CD4-positive, alpha-beta T cell treated with Interferon alpha-2 for 1 hour (primary cell): ENCODE data around the gene OR2M4.
A peak's percentile ranks its signal among the peaks of the same experiment; 100 is the strongest.
"Not testable (repeated sequence)": the region's sequence is repeated elsewhere in the genome, so short reads cannot be mapped to it uniquely, and the experiment has no call there.

ENCODE experiments used
- DNase-seq, 2 donors: peaks; one replicate each; pipeline ENCODE4 v3.0.0-alpha.2; 2020 to 2022

Gene OR2M4, protein sequence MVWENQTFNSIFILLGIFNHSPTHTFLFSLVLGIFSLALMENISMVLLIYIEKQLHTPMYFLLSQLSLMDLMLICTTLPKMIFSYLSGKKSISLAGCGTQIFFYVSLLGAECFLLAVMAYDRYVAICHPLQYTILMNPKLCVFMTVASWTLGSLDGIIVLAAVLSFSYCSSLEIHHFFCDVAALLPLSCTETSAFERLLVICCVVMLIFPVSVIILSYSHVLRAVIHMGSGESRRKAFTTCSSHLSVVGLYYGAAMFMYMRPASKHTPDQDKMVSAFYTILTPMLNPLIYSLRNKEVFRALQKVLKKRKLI

DNA sequence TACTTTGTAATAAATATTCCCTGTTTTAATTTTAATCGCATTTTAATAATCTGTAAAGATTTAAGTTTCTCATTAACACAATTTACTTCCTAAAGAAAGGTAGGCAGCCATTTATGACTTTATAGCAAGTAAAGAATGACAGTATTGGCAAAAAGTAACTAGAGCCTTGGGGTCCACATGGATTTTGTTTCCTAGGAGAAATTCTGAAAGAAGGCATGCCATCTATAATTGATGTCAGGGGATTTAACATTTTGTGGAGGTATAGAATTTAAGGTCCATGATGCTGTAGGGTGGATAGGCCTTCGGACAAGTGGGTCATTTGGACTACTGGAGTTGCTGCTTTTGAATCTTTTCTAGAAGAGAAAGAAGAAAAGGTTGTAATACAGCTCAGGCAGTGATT lies at the start of gene OR2M4:
OR2M4 (plus strand) TSS at position 301 of the 400 bp plus-strand sequence. CDS start 7,512 bp downstream, outside the sequence.
- DNase-seq, result no peak

DNA sequence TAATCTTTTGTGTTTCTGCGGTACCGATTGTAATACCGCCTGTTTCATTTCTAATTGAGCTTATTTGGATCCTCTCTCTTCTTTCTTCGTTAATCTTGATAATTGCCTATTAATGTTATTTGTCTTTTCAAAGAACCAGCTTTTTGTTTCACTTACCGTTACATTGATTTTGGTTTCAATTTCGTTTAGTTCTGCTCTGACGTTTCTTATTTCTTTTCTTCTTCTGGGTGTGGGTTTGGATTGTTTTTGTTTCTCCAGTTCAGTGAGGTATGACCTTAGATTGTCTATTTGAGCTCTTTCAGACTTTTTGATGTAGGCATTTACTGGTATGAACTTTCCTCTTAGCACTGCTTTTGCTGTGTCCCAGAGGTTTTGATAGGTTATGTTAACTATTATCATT lies 47.2 kb upstream of the OR2M4 start:
- DNase-seq, result no peak

DNA sequence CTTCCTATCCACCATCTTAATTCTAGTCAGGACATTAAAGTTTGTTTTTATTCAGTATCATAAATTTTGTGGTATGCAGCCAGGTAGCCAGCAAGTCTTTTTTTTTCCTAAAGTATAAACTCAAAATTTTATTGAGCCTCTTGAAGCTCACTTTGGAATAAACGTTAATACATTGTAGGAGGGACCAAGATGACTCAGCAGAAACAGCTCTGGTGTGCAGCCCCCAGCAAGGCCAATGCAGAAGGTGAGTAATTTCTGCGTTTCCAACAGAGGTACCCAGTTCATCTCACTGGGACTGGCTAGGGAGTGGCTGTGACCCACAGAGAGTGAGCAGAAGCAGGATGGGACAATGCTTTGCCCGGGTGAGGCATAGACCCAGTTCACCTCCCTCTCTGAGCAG lies 43.9 kb upstream of the OR2M4 start:
- no peak for DNase-seq

DNA sequence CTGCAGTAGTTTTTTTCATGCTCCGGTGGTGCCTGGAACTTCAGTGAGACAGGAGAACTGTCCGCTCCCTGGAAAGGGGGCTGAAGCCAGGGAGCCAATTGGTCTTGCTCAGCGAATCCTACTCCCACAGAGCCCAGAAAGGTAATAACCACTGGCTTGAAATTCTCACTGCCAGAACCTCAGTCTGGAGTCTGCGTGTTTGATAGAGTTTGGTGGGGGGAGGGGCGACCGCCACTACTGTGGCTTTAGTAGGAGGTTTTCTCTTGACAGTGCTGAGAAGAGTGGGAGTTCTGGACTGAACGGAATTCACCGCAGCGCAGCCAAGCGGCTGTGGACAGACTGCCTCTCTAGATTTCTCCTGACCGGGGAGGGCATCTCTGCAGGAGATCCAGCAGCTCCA lies 42.2 kb upstream of the OR2M4 start:
- no peak for DNase-seq

DNA sequence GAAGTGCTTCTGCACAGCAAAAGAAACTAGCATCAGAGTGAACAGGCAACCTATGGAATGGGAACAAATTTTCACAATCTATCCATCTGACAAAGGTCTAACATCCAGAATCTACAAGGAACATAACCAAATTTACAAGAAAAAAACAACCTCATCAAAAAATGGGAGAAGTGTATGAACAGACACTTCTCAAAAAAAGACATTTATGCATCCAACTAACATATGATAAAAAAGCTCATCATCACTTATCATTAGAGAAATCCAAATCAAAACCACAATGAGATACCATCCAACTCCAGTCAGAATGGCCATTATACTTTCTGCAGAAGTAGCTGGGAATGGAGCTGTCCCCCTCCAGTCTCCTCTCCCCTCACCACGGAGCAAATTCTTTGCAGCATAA lies 37.1 kb upstream of the OR2M4 start:
- no peak for DNase-seq

DNA sequence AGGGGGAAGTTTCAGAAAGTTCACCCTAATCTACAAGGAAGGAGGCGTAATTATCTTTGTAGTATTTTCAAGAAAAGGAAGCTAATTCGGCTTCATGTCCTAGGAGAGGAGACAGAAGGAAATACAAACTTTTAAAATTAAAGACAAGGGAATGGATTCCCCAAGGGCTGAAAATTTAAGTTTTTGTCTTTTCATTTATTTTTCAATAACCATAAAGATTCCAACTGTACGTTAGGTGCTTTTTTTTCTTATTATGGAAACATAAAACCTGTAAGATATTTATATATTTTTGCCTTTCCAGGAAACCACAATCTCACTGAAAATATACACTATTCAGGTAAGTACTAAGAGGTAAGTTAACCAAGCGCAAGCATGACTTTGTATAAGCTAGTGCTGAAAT lies 34.3 kb upstream of the OR2M4 start, which contains the start of gene OR2M3:
OR2M3 (plus strand) TSS at position 301 of the 400 bp plus-strand sequence. CDS start 5,803 bp downstream, outside the sequence.
- DNase-seq, result no peak

DNA sequence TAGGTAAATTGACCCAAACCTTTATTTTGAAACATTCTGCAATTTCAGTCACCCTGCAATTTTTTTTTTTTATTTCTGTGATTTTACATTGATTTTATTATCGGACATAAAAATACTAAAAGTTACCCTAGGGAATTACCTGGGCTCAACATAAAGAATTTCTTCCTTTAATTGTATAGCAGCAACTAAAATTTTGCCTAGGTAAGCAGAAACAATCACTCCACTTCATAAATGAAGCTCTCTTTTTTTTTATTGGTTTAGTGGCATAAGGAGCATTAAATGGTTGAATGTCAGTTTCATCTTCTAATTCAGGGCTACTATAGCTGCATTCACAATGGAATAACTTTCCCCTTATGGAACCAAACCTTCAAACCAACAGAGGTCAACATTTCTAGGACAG lies 15.3 kb upstream of the OR2M4 start:
- DNase-seq, result no peak

DNA sequence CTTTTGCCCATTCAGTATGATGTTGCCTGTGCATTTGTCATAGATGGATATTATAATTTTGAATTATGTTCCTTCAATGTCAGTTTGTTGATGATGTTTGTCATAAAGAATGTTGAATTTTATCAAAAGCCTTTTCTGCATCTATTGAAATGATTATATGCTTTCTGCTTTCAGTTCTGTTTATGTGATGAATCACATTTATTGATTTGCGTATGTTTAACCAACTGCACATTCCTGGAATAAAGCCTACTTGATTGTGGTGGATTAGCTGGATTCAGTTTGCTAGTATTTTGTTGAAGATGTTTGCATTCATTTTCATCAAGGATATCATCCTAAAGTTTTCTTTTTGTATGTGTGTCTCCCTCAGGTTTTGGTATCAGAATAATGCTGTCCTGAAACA lies 5.7 kb upstream of the OR2M4 start:
- no peak for DNase-seq

DNA sequence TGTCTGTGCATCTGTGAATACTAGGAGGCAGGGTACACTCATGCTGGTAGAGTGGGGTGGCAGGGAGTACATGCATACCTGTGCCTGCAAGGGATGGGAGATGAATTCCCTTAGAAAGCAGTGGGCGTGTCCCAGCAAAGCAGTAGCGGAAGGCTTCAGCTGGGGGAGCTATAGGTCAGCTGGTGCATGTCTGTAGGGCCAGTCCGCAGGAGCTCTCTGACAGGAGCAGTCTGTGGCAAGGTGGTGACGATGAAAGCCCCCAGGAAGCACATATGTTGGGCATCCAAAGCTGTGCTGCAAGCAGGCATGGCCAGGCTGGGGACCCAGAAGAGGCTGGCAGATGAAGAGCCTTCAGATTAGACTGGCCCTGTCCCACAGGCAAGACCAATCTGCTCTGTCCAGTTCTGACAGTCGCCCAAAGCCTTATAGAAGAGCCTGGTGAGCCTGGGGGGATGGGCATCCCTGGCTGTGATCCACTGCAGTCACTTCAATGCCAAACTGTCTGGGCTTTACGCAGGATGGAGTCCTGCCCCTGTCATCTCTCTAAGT lies 1.8 kb upstream of the OR2M4 start:
- DNase-seq, result no peak

DNA sequence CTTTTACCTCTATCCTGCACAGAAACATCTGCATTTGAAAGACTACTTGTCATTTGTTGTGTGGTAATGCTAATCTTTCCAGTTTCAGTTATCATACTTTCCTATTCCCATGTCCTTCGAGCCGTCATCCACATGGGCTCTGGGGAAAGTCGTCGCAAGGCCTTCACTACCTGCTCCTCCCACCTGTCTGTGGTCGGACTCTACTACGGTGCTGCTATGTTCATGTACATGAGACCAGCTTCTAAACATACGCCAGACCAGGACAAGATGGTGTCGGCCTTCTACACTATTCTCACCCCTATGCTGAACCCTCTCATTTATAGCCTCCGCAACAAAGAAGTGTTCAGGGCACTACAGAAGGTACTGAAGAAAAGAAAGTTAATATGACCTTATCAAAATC lies 8.3 kb downstream of the OR2M4 start:
- no peak for DNase-seq

GRCh38 chr1:248243204-248243603 lies 12.0 kb downstream of the OR2M4 start:
- peak in 1 of 2 donors; percentile 39 for DNase-seq

DNA sequence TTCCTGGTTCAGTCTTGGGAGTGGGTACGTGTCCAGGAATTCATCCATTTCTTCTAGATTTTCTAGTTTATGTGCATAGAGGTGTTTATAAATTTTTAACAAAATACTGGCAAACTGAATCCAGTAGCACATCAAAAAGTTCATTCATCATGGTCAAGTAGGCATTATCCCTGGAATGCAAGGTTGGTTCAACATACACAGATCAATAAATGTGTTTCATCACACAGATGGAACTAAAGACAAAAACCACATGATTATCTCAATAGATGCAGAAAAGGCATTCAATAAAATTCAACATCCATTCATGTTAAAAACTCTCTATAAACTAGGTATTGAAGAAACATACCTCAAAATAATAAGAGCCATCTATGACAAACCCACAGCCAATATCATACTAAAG lies 28.1 kb downstream of the OR2M4 start:
- DNase-seq, result not testable (repeated sequence)

DNA sequence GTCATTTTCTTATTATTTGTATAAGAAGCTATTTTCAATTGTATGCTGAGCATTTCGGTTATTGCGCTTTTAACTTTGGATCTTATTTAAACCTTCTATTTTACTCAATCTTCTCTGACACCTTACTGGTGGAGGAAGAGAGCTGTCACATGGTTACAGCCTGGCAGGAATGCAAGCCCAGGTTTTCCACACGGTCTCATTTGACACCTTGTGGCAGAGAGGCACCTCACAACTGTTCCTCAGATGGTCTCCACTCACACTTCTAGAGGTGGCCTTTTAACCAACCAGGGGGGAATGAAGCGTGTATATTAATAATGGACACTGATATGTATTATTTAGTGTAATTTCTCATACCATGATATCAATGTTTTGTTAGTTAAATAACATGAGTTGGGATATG lies 37.0 kb downstream of the OR2M4 start:
- DNase-seq, result no peak

- not testable (repeated sequence) for DNase-seq
Observed at GRCh38 chr1:248273225-248273624, 42.0 kb downstream of the OR2M4 start.

DNA sequence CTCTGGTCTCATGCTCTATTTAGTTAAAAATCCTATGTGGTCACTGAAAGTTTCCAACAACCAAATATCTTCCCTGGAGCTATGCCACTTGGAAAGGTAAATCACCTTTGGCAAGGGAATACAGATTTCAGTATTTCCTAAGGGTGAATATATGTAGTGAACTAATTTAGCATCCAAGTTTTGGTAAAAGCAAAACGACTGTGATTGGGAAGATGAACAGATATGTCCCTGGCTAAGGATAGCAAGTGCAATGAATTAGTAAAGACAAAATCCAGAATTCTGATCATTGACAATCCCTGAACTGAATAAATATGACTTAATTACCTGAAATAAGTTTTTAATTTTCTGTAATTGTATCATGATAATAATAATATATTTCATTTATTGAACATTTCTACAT lies 46.7 kb downstream of the OR2M4 start, which contains the start of gene OR2T33:
OR2T33 (minus strand) TSS at position 101 of the 400 bp plus-strand sequence. CDS start 4,162 bp downstream, outside the sequence.
- no peak for DNase-seq

GRCh38 chr1:248288391-248288790 lies 57.2 kb downstream of the OR2M4 start:
- DNase-seq, result no peak
